ENCODE measurements around the gene FOXK2.

The FOXK2 gene

GRCh38 chr17:82598256-82599119 lies 79.0 kb downstream of the FOXK2 start:
- DNase-seq (ENCODE audit: extremely low read depth, insufficient read length), result no peak
- TF ChIP-seq CTCF (IDR thresholded peaks at IDR 0.05; ENCODE audit: insufficient read depth, low read length, poor library complexity, severe bottlenecking), result no peak
- peaks cover 43% of the 10 kb centered on the region for H3K36me3 ChIP-seq (ENCODE audit: control insufficient read depth, insufficient read depth, low read length)

GRCh38 chr17:82599674-82600661 lies 80.4 kb downstream of the FOXK2 start:
- peaks cover 49% of the 10 kb centered on the region for H3K36me3 ChIP-seq (ENCODE audit: control insufficient read depth, insufficient read depth, low read length)
- DNase-seq (ENCODE audit: extremely low read depth, insufficient read length), result no peak

More at GRCh38 chr17:82598256-82599119, 79.0 kb downstream of the FOXK2 start:
- H3K4me3 ChIP-seq (replicated peaks; ENCODE audit: low read depth, low read length), result no peak overlapping the region
- H3K27me3 ChIP-seq (replicated peaks; ENCODE audit: control insufficient read depth, insufficient read depth, low read length), result no peaks in the 10 kb centered on the region

GRCh38 chr17:82600731-82601446 lies 81.4 kb downstream of the FOXK2 start:
- no peak for TF ChIP-seq CTCF (IDR thresholded peaks at IDR 0.05; ENCODE audit: insufficient read depth, low read length, poor library complexity, severe bottlenecking)
- H3K36me3 ChIP-seq (ENCODE audit: control insufficient read depth, insufficient read depth, low read length), result peaks cover 50% of the 10 kb centered on the region
- no peak for DNase-seq (ENCODE audit: extremely low read depth, insufficient read length)
- no peaks in the 10 kb centered on the region for H3K27me3 ChIP-seq (replicated peaks; ENCODE audit: control insufficient read depth, insufficient read depth, low read length)
- H3K4me3 ChIP-seq (replicated peaks; ENCODE audit: low read depth, low read length), result no peak overlapping the region

More at GRCh38 chr17:82599674-82600661, 80.4 kb downstream of the FOXK2 start:
- Histone ChIP-seq H3K27me3 (replicated peaks; ENCODE audit: control insufficient read depth, insufficient read depth, low read length) (no peaks in the 10 kb centered on the region), H3K4me3 (replicated peaks; ENCODE audit: low read depth, low read length) (no peak overlapping the region)
- no peak for TF ChIP-seq CTCF (IDR thresholded peaks at IDR 0.05; ENCODE audit: insufficient read depth, low read length, poor library complexity, severe bottlenecking)

- Histone ChIP-seq H3K27me3 (replicated peaks; ENCODE audit: control insufficient read depth, insufficient read depth, low read length) (no peaks in the 10 kb centered on the region), H3K4me3 (replicated peaks; ENCODE audit: low read depth, low read length) (no peak overlapping the region), H3K36me3 (ENCODE audit: control insufficient read depth, insufficient read depth, low read length) (peaks cover 48% of the 10 kb centered on the region)
- no peak for TF ChIP-seq CTCF (IDR thresholded peaks at IDR 0.05; ENCODE audit: insufficient read depth, low read length, poor library complexity, severe bottlenecking)
- no peak for DNase-seq (ENCODE audit: extremely low read depth, insufficient read length)
Observed at GRCh38 chr17:82601447-82602000, 82.0 kb downstream of the FOXK2 start.

- Histone ChIP-seq H3K27me3 (replicated peaks; ENCODE audit: control insufficient read depth, insufficient read depth, low read length) (no peaks in the 10 kb centered on the region), H3K4me3 (replicated peaks; ENCODE audit: low read depth, low read length) (no peak overlapping the region), H3K36me3 (ENCODE audit: control insufficient read depth, insufficient read depth, low read length) (peaks cover 42% of the 10 kb centered on the region)
- no peak for DNase-seq (ENCODE audit: extremely low read depth, insufficient read length)
- no peak for TF ChIP-seq CTCF (IDR thresholded peaks at IDR 0.05; ENCODE audit: insufficient read depth, low read length, poor library complexity, severe bottlenecking)
Observed at GRCh38 chr17:82602487-82602886, 83.0 kb downstream of the FOXK2 start.

All from GM06990 (cell line).